HepG2 (cell line): ENCODE measurements around the gene ARPC1A. TPM values are rescaled to one million over a fixed set of nuclear protein-coding genes. Genes with fewer than 3 reads are reported as not detected.

Experiments used
- AKAP8 ChIP-seq: sonication (generic); formaldehyde crosslinking; IDR thresholded peaks from 2 replicates; pipeline ENCODE4 v1.5.1; 2020; ENCODE audit warnings: mild to moderate bottlenecking, missing genetic modification reagents
- CREM ChIP-seq, 2 experiments: sonication (generic) in 1 of 2; formaldehyde crosslinking in 1 of 2; IDR thresholded peaks; 2 replicates each; pipeline versions ENCODE4 v1.4.0 to v1.6.1; 2016 to 2020; ENCODE audit warnings: antibody characterized with exemption in 1 of 2, mild to moderate bottlenecking in 1 of 2, missing genetic modification reagents in 1 of 2
- DPF2 ChIP-seq: sonication (generic); formaldehyde crosslinking; IDR thresholded peaks from 2 replicates; pipeline ENCODE4 v1.4.0; 2020; ENCODE audit warnings: mild to moderate bottlenecking, low read depth, missing genetic modification reagents, borderline replicate concordance
- FOSL1 ChIP-seq: sonication (generic); formaldehyde crosslinking; IDR thresholded peaks from 2 replicates; pipeline ENCODE4 v1.9.0; 2021; ENCODE audit warnings: missing genetic modification reagents, borderline replicate concordance
- HNF4G ChIP-seq, 2 experiments: sonication (generic) in 1 of 2; formaldehyde crosslinking in 1 of 2; IDR thresholded peaks; 2 replicates each; pipeline versions ENCODE4 v1.4.0 to v1.6.1; 2011 to 2020; ENCODE audit warnings: borderline replicate concordance in 2 of 2, low read depth in 2 of 2, mild to moderate bottlenecking in 2 of 2, low read length in 1 of 2, missing genetic modification reagents in 1 of 2, moderate library complexity in 1 of 2
- NCOA1 ChIP-seq: sonication (generic); formaldehyde crosslinking; IDR thresholded peaks from 2 replicates; pipeline ENCODE4 v1.9.0; 2021; ENCODE audit warnings: missing genetic modification reagents
- POLR2A ChIP-seq, 2 experiments: IDR thresholded peaks; 2 replicates each; pipeline ENCODE4 v1.6.1; 2011; ENCODE audit warnings: low read depth in 2 of 2, low read length in 2 of 2, mild to moderate bottlenecking in 1 of 2, moderate library complexity in 1 of 2; ENCODE audit not compliant: insufficient read depth in 1 of 2
- SRSF1 ChIP-seq: fragments of 200-400 bp; formaldehyde crosslinking; optimal IDR thresholded peaks from 2 replicates; pipeline ENCODE3; 2017; ENCODE audit warnings: mild to moderate bottlenecking, low read depth, low read length, moderate library complexity
- USF2 ChIP-seq, 2 experiments: sonication (generic) in 1 of 2; formaldehyde crosslinking in 1 of 2; IDR thresholded peaks; 2 replicates each; pipeline versions ENCODE4 v1.5.1 to v1.6.1; 2011 to 2020; ENCODE audit warnings: borderline replicate concordance in 1 of 2, low read depth in 1 of 2, low read length in 1 of 2, mild to moderate bottlenecking in 1 of 2, missing genetic modification reagents in 1 of 2, moderate library complexity in 1 of 2
- YEATS2 ChIP-seq: sonication (generic); formaldehyde crosslinking; IDR thresholded peaks from 2 replicates; pipeline ENCODE4 v1.4.0; 2020; ENCODE audit warnings: missing genetic modification reagents, borderline replicate concordance
- ZBTB14 ChIP-seq: sonication (generic); formaldehyde crosslinking; IDR thresholded peaks from 2 replicates; pipeline ENCODE4 v1.4.0; 2020; ENCODE audit warnings: missing genetic modification reagents
- ZNF382 ChIP-seq: sonication (generic); formaldehyde crosslinking; IDR thresholded peaks from 2 replicates; pipeline ENCODE4 v1.5.0; 2020; ENCODE audit warnings: missing genetic modification reagents, mild to moderate bottlenecking, borderline replicate concordance
- ZNF512B ChIP-seq: sonication (generic); formaldehyde crosslinking; IDR thresholded peaks from 2 replicates; pipeline ENCODE4 v1.5.1; 2020; ENCODE audit warnings: missing genetic modification reagents, mild to moderate bottlenecking, borderline replicate concordance
- ZNF550 ChIP-seq: sonication (generic); formaldehyde crosslinking; IDR thresholded peaks from 2 replicates; pipeline ENCODE4 v1.4.0; 2020; ENCODE audit warnings: mild to moderate bottlenecking, missing genetic modification reagents, borderline replicate concordance
- ZNF672 ChIP-seq: sonication (generic); formaldehyde crosslinking; IDR thresholded peaks from 2 replicates; pipeline ENCODE4 v1.8.1; 2022; ENCODE audit warnings: missing genetic modification reagents
- ZNF766 ChIP-seq: sonication (generic); formaldehyde crosslinking; IDR thresholded peaks from 2 replicates; pipeline ENCODE4 v1.5.0; 2020; ENCODE audit warnings: missing genetic modification reagents, borderline replicate concordance
- ZSCAN20 ChIP-seq: sonication (generic); formaldehyde crosslinking; IDR thresholded peaks from 2 replicates; pipeline ENCODE4 v1.4.0; 2020; ENCODE audit warnings: missing genetic modification reagents, mild to moderate bottlenecking, borderline replicate concordance
- ZSCAN31 ChIP-seq: sonication (generic); formaldehyde crosslinking; IDR thresholded peaks from 2 replicates; pipeline ENCODE4 v1.5.0; 2020; ENCODE audit warnings: low read depth, mild to moderate bottlenecking, missing genetic modification reagents
- polyA plus RNA-seq, 8 experiments: library from polyadenylated mRNA; depleted of rRNA in 3 of 8; stranded (reverse) in 7 of 8; unstranded in 1 of 8; fragments of >200 nt; fragmentation: Illumina TruSeq in 4 of 8; extraction: Trizol in 4 of 8; gene quantifications; 2 replicates each; pipeline versions ENCODE4 v1.2.1 to v1.2.3, GENCODE V29; 2011 to 2016; ENCODE audit warnings: low read depth in 4 of 8, missing spikeins in 1 of 8, mixed read lengths in 1 of 8; ENCODE audit not compliant: insufficient read depth in 1 of 8
- total RNA-seq, 5 experiments: library from RNA; depleted of rRNA; stranded (reverse); fragments of >200 nt; fragmentation: Illumina TruSeq; extraction: Trizol; gene quantifications; 2 replicates each; pipeline ENCODE4 v1.2.3, GENCODE V29; 2016; ENCODE audit warnings: low read depth in 1 of 5
- TF ChIP-seq, protein P1 (sequence below): sonication (generic); formaldehyde crosslinking; IDR thresholded peaks from 2 replicates; pipeline ENCODE4 v1.4.0; 2020; ENCODE audit warnings: mild to moderate bottlenecking, low read depth, missing genetic modification reagents

The ARPC1A gene
- total and polyA plus RNA-seq, 2 of the 13 experiments (the other 11 are each of a cell fraction or from before 2014, with no cell fraction given): 44.3 to 88.5 TPM

DNA sequence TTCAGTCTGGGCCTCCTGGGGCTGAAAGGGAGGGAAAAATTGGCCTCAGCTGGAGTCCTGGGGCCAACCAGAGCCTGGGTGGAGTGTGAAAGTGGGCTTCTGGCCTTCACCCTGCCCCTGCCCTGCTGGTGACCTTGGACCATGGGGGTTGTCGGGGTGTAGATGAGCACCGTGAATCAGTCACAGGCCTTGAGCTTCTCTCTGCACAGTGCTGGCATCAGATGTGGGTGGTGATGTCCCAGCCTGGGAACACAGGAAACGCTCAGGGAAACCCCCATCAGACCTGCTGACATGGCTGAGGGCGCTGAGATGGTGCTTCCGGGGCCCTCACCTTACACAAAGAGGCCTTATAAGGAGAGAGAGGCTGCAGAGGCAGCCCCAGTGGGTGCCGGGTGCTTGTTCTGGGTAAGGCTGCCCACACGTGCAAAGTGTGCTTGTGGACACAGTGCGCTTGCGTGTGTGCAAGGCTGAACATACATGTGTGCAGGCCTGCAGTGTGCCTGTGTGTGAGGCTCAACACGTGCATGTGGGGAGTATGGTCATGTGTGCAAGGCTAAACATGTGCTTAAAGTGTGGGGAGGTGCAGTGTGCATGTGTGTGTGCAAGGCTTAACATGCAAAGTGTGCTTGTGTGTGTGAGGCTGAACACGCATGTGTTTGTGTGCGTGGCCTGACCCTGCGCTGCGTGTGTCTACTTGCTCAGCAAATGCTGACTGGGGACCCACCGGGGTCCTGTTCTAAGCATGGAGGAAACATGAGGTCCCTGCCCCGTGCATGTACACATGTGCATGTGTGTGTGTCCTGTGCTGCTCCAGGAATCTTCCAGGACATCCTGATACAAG, 55.3 kb downstream of the ARPC1A start (continued):
- TF ChIP-seq ZNF512B (no peak; the same call in 1 of the 2 replicates), ZSCAN31 (CRISPR knock-in tag) (0 out of 2 replicates have a peak, but pooled peaks have one; percentile 7), NCOA1 (CRISPR knock-in tag) (peak; percentile 38; the same call in 1 of the 2 replicates), AKAP8 (CRISPR knock-in tag) (no peak), ZBTB14 (CRISPR knock-in tag) (no peak), YEATS2 (CRISPR knock-in tag) (no peak), POLR2A (IDR thresholded peaks at IDR 0.05; ENCODE audit: insufficient read depth in 1 of 2, low read depth in 2 of 2, low read length in 2 of 2) (peak in 1 of 2 experiments; percentile 21; a peak in 1 of 4 replicates), ZNF550 (CRISPR knock-in tag) (no peak), ZNF382 (CRISPR knock-in tag) (no peak), DPF2 (CRISPR knock-in tag) (no peak), USF2 (IDR thresholded peaks at IDR 0.05; ENCODE audit: low read depth, low read length) (no peak), USF2 (CRISPR knock-in tag; IDR thresholded peaks at IDR 0.05; ENCODE audit: borderline replicate concordance) (no peak; the same call in 1 of the 2 replicates), CREM (IDR thresholded peaks at IDR 0.05) (no peak), CREM (CRISPR knock-in tag; IDR thresholded peaks at IDR 0.05) (no peak), ZNF672 (no peak), ZSCAN20 (no peak), HNF4G (IDR thresholded peaks at IDR 0.05; ENCODE audit: borderline replicate concordance, low read depth, low read length) (no peak), HNF4G (CRISPR knock-in tag; IDR thresholded peaks at IDR 0.05; ENCODE audit: borderline replicate concordance, low read depth) (0 out of 2 replicates have a peak, but pooled peaks have one; percentile 5), FOSL1 (CRISPR knock-in tag) (no peak), SRSF1 (no peak), ZNF766 (CRISPR knock-in tag) (no peak)
- TF ChIP-seq, protein P1, sequence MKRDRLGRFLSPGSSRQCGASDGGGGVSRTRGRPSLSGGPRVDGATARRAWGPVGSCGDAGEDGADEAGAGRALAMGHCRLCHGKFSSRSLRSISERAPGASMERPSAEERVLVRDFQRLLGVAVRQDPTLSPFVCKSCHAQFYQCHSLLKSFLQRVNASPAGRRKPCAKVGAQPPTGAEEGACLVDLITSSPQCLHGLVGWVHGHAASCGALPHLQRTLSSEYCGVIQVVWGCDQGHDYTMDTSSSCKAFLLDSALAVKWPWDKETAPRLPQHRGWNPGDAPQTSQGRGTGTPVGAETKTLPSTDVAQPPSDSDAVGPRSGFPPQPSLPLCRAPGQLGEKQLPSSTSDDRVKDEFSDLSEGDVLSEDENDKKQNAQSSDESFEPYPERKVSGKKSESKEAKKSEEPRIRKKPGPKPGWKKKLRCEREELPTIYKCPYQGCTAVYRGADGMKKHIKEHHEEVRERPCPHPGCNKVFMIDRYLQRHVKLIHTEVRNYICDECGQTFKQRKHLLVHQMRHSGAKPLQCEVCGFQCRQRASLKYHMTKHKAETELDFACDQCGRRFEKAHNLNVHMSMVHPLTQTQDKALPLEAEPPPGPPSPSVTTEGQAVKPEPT (CRISPR knock-in tag): no peak
